A172 (cell line): ENCODE measurements around the gene RTN1. TPM values are rescaled to one million over a fixed set of nuclear protein-coding genes. Genes with fewer than 3 reads are reported as not detected.

Experiments used
- DNase-seq: peaks from one replicate; pipeline ENCODE4 v3.0.0-alpha.2; 2015; ENCODE audit warnings: low spot score
- total RNA-seq: library from RNA; depleted of rRNA; stranded (reverse); fragments of >200 nt; shearing (Covaris generic); gene quantifications from 2 replicates; pipeline ENCODE4 v1.2.3, GENCODE V29; 2014; rRNA removed

RTN1 gene
- total RNA-seq, 1 experiment from 2014 or later, result 7.9 TPM

GRCh38 chr14:59547310-59547709 is 323.3 kb downstream of the RTN1 start:
- no peak for DNase-seq

Other genes with a start within 250 kb of the RTN1 start
- not detected in 2 replicates for gene LRRC9, start 49.4 kb upstream of the RTN1 start, total RNA-seq
- 81.3 and 97.5 TPM in 2 replicates for gene PCNX4, start 221.1 kb upstream of the RTN1 start, total RNA-seq